ENCODE measurements around the gene CREB3L4. TPM values are rescaled to one million over a fixed set of nuclear protein-coding genes. Genes with fewer than 3 reads are reported as not detected.
"Not testable (repeated sequence)": the region's sequence is repeated elsewhere in the genome, so short reads cannot be mapped to it uniquely, and the experiment has no call there.

Gene CREB3L4
- total and polyA plus RNA-seq, 2 donors (not counting 3 experiments of a cell fraction or from before 2014, with no cell fraction given) = 8.1 to 12.1 TPM

DNA sequence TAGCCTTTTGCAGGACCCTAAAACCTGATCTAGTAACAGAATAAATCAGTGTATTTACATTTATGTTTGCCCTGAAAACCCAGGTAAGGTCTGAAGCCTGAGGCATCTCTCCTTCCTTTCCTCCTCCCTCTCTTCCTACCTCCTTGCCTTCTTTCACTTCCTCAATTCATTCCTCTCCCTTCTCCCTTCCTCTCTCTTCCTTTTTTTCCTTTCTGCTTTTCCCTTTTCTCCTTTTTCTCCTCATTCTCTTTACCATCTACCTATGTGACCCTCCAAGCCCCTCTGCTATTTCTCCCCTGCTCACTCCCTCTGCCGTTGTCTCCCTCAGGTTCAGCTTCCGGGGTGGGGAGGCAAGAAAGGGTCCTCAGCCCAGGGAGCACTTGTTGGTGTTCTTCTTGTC lies 14.0 kb downstream of the CREB3L4 start:
- Histone ChIP-seq H3K4me1 (ENCODE audit: control insufficient read depth, extremely low read depth, insufficient read depth, low read length) (peaks cover 17% of the 10 kb centered on the region), H3K79me2 (ENCODE audit: control insufficient read depth, insufficient read depth, low read length) (peaks cover 21% of the 10 kb centered on the region)
- CTCF ChIA-PET; POLR2A ChIA-PET; H3K9me1 ChIP-seq (replicated peaks; ENCODE audit: control insufficient read depth, extremely low read depth, insufficient read depth, low read length); DNase-seq (ENCODE audit: low read depth, low spot score); H4K20me1 ChIP-seq (replicated peaks; ENCODE audit: control insufficient read depth, extremely low read depth, insufficient read depth, low read length); intact Hi-C loops (cut with micrococcal nuclease); FAIRE-seq; H2AFZ ChIP-seq (ENCODE audit: low read depth, low read length); H3K4me3 ChIP-seq (replicated peaks in 1 of 3; ENCODE audit: insufficient read depth in 1 of 3, low read depth in 1 of 3, low read length in 3 of 3); H3K9ac ChIP-seq (replicated peaks; ENCODE audit: extremely low read depth, insufficient read depth, low read length); dilution Hi-C loops (cut with MboI; ENCODE audit: extremely low pct_ligation_motif_present, low sequenced_read_pairs); H3K9me3 ChIP-seq (replicated peaks; ENCODE audit: control insufficient read depth, insufficient read depth, low read length); H3K36me3 ChIP-seq (ENCODE audit: control insufficient read depth in 2 of 2, extremely low read depth in 1 of 2, insufficient read depth in 2 of 2, low read length in 2 of 2); H3K4me2 ChIP-seq (ENCODE audit: insufficient read depth, low read length); H3K27me3 ChIP-seq (ENCODE audit: control insufficient read depth in 2 of 2, insufficient read depth in 2 of 2, low read length in 2 of 2); H3K27ac ChIP-seq (ENCODE audit: insufficient read depth, low read depth, low read length): not testable (repeated sequence)
- BruUV-seq (replicated peaks) = TSS peak; percentile 28

GRCh38 chr1:153984123-153984894 lies 16.6 kb downstream of the CREB3L4 start:
- Histone ChIP-seq H3K36me3 (ENCODE audit: control insufficient read depth in 2 of 2, extremely low read depth in 1 of 2, insufficient read depth in 2 of 2, low read length in 2 of 2) (peaks cover 5 to 10% of the 10 kb centered on the region in 2 experiments), H3K27ac (ENCODE audit: insufficient read depth, low read depth, low read length) (no peak overlapping the region), H3K79me2 (ENCODE audit: control insufficient read depth, insufficient read depth, low read length) (peaks cover 16% of the 10 kb centered on the region), H3K9me3 (replicated peaks; ENCODE audit: control insufficient read depth, insufficient read depth, low read length) (no peaks in the 10 kb centered on the region), H2AFZ (ENCODE audit: low read depth, low read length) (no peak overlapping the region), H3K4me1 (ENCODE audit: control insufficient read depth, extremely low read depth, insufficient read depth, low read length) (peaks cover 19% of the 10 kb centered on the region), H3K4me2 (ENCODE audit: insufficient read depth, low read length) (peak overlapping the region; percentile 91), H4K20me1 (replicated peaks; ENCODE audit: control insufficient read depth, extremely low read depth, insufficient read depth, low read length) (no peaks in the 10 kb centered on the region), H3K9me1 (replicated peaks; ENCODE audit: control insufficient read depth, extremely low read depth, insufficient read depth, low read length) (no peaks in the 10 kb centered on the region), H3K27me3 (ENCODE audit: control insufficient read depth in 2 of 2, insufficient read depth in 2 of 2, low read length in 2 of 2) (no peaks in the 10 kb centered on the region), H3K4me3 (replicated peaks in 1 of 3; ENCODE audit: insufficient read depth in 1 of 3, low read depth in 1 of 3, low read length in 3 of 3) (peak overlapping the region in 1 of 3 experiments; percentile 81), H3K9ac (replicated peaks; ENCODE audit: extremely low read depth, insufficient read depth, low read length) (no peak overlapping the region)
- FAIRE-seq = no peak
- CTCF ChIA-PET = interaction anchor here (0.7 to 2.2 kb wide), 2 partner anchors 10 to 38 kb away, joined by 3 to 9 read pairs; partner anchors contain the start of gene DENND4B
- dilution Hi-C loops (cut with MboI; ENCODE audit: extremely low pct_ligation_motif_present, low sequenced_read_pairs) = no loop called here
- POLR2A ChIA-PET = no interaction called here
- no peak for DNase-seq (ENCODE audit: low read depth, low spot score)
- no peak for TF ChIP-seq CTCF (IDR thresholded peaks at IDR 0.05; ENCODE audit: extremely low read depth in 1 of 2, insufficient read depth in 1 of 2, low read depth in 1 of 2, low read length in 2 of 2)
- no peak for TF ChIP-seq MYC (IDR thresholded peaks at IDR 0.05; ENCODE audit: low read depth, low read length)
- no peak for TF ChIP-seq MAX (IDR thresholded peaks at IDR 0.05; ENCODE audit: insufficient read depth, insufficient read length)
- TF ChIP-seq FOS (IDR thresholded peaks at IDR 0.05; ENCODE audit: borderline replicate concordance, insufficient read depth, low read length) = no peak
- no peak for TF ChIP-seq JUN (IDR thresholded peaks at IDR 0.05; ENCODE audit: borderline replicate concordance, insufficient read depth, insufficient read length, low read depth)
- TF ChIP-seq EZH2 (IDR thresholded peaks at IDR 0.05; ENCODE audit: borderline replicate concordance, low read depth, low read length, severe bottlenecking) = no peak
- TF ChIP-seq GATA2 (IDR thresholded peaks at IDR 0.05; ENCODE audit: insufficient read depth, insufficient read length, low read depth, low read length) = no peak
- no peak for TF ChIP-seq POLR2AphosphoS5 (IDR thresholded peaks at IDR 0.05; ENCODE audit: insufficient read depth, low read depth, low read length)
- TF ChIP-seq POLR2A (IDR thresholded peaks at IDR 0.05; ENCODE audit: low read depth, low read length) = no peak
- BruUV-seq (replicated peaks) = no TSS peak
- intact Hi-C loops (cut with micrococcal nuclease) = no loop called here

Measured in endothelial cell of umbilical vein (primary cell).